K562 (cell line): ENCODE results near the gene PLCD4. TPM values are rescaled to one million over a fixed set of nuclear protein-coding genes. Genes with fewer than 3 reads are reported as not detected.

Experiments
- ATAC-seq: fragments of 200-7000 bp; cut with Tn5 transposase; 3 replicates; pipeline ENCODE4 v1.9.1; 2020; ENCODE audit warnings: moderate library complexity
- BruUV-seq: library from RNA; stranded (reverse); fragments of 400-500 nt; replicated peaks from 2 replicates; lab custom pipeline; 2021; lab: Mats Ljungman, UMichigan
- CTCF ChIA-PET: fragments of 300-600 bp; formaldehyde crosslinking; extraction: SDS; loops from one replicate; lab custom pipeline; 2021; ENCODE audit warnings: low intra/inter-chr PET ratio; lab: Yijun Ruan, JAX
- POLR2A ChIA-PET: fragments of 300-600, 350-650 bp; sonication (Branson Sonifier 250); formaldehyde crosslinking; extraction: SDS; loops from one replicate; lab custom pipeline; 2021; ENCODE audit warnings: antibody characterized with exemption, inconsistent platforms; lab: Yijun Ruan, JAX
- DNase-seq, 4 experiments: peaks; one replicate each; pipeline versions ENCODE4 v3.0.0 to v3.0.0-alpha.2; 2011 to 2018; ENCODE audit warnings: low spot score in 3 of 4, mixed read lengths in 3 of 4; ENCODE audit errors: extremely low read depth in 1 of 4
- FAIRE-seq: peaks from 2 replicates; lab custom pipeline; 2011; peaks lifted over from hg19 to GRCh38; lab: Jason Lieb, UNC
- H2AFZ ChIP-seq: 2 replicates; pipeline ENCODE4 v1.6.0; 2011; ENCODE audit warnings: low read depth, low read length, control low read depth, inconsistent platforms
- H3K27ac ChIP-seq: fragments of 200-600 bp; 3 replicates; pipeline ENCODE4 v1.8.0; 2011; ENCODE audit warnings: low read depth, mild to moderate bottlenecking, control low read depth, inconsistent platforms, low read length, moderate library complexity, mixed read lengths; ENCODE audit errors: extremely low read depth
- H3K27me3 ChIP-seq, 2 experiments: fragments of 300-600 bp in 1 of 2; 2 replicates in 1 of 2; 3 replicates in 1 of 2; pipeline versions ENCODE4 v1.6.0 to v1.8.0; 2011; ENCODE audit warnings: inconsistent platforms in 2 of 2, low read length in 2 of 2, mild to moderate bottlenecking in 1 of 2, mixed read lengths in 1 of 2, moderate library complexity in 1 of 2; ENCODE audit not compliant: control insufficient read depth in 2 of 2, insufficient read depth in 2 of 2
- H3K36me3 ChIP-seq: fragments of 300-600 bp; 3 replicates; pipeline ENCODE4 v1.8.0; 2011; ENCODE audit warnings: mild to moderate bottlenecking, low read length, inconsistent platforms; ENCODE audit not compliant: control insufficient read depth, insufficient read depth
- H3K4me1 ChIP-seq, 2 experiments: fragments of 200-600 bp in 1 of 2; replicated peaks in 1 of 2; 2 replicates in 1 of 2; 3 replicates in 1 of 2; pipeline versions ENCODE4 v1.5.1 to v1.8.0; 2011; ENCODE audit warnings: inconsistent platforms in 2 of 2, low read length in 2 of 2, mild to moderate bottlenecking in 1 of 2, mixed read lengths in 1 of 2, moderate library complexity in 1 of 2; ENCODE audit not compliant: control insufficient read depth in 2 of 2, insufficient read depth in 2 of 2
- H3K4me2 ChIP-seq: 2 replicates; pipeline ENCODE4 v1.6.1; 2011; ENCODE audit warnings: low read length, control low read depth, inconsistent platforms, mixed read lengths; ENCODE audit not compliant: insufficient read depth
- H3K4me3 ChIP-seq: fragments of 200-600 bp; sonication (generic), shearing (Covaris generic); 2 replicates; pipeline ENCODE4 v1.5.1; 2016; ENCODE audit warnings: control low read depth, inconsistent platforms
- H3K79me2 ChIP-seq: fragments of 200-600 bp; 3 replicates; pipeline ENCODE4 v1.8.0; 2011; ENCODE audit warnings: low read length, inconsistent platforms; ENCODE audit not compliant: control insufficient read depth, insufficient read depth
- H3K9ac ChIP-seq, 2 experiments: 2 replicates each; pipeline versions ENCODE4 v1.6.0 to v1.6.1; 2011; ENCODE audit warnings: low read depth in 2 of 2, low read length in 2 of 2, control low read depth in 1 of 2, inconsistent platforms in 1 of 2, mild to moderate bottlenecking in 1 of 2, mixed read lengths in 1 of 2; ENCODE audit not compliant: insufficient read depth in 1 of 2
- H3K9me1 ChIP-seq: one replicate; pipeline ENCODE4 v1.6.0; 2011; ENCODE audit warnings: inconsistent platforms, mild to moderate bottlenecking, low read length, moderate library complexity; ENCODE audit not compliant: control insufficient read depth, insufficient read depth
- H3K9me3 ChIP-seq: replicated peaks from 2 replicates; pipeline ENCODE4 v1.5.1; 2011; ENCODE audit warnings: low read depth, low read length, inconsistent platforms; ENCODE audit not compliant: control insufficient read depth, insufficient read depth
- H4K20me1 ChIP-seq: replicated peaks from 2 replicates; pipeline ENCODE4 v1.6.1; 2011; ENCODE audit warnings: low read length, inconsistent platforms, mixed read lengths; ENCODE audit not compliant: control insufficient read depth, insufficient read depth
- CHD2 ChIP-seq: IDR thresholded peaks from 2 replicates; pipeline ENCODE4 v1.6.1; 2011; ENCODE audit warnings: low read depth, low read length
- ESRRB ChIP-seq: fragments of 250-450 bp; sonication (Bioruptor Pico); IDR thresholded peaks from 2 replicates; pipeline ENCODE4 v1.5.0; 2020; ENCODE audit warnings: mild to moderate bottlenecking, moderate library complexity, borderline replicate concordance
- HCFC1 ChIP-seq: IDR thresholded peaks from 2 replicates; pipeline ENCODE4 v1.6.1; 2012; ENCODE audit warnings: low read depth, low read length, improper control_type of control experiment
- JUNB ChIP-seq: fragments of 450-650 bp; formaldehyde crosslinking; conservative IDR thresholded peaks from 2 replicates; pipeline ENCODE4 v1.4.0; 2020; ENCODE audit warnings: mild to moderate bottlenecking
- OTX1 ChIP-seq: fragments of 450-650 bp; formaldehyde crosslinking; IDR thresholded peaks from 2 replicates; pipeline ENCODE4 v1.4.0; 2022; ENCODE audit warnings: mild to moderate bottlenecking
- RB1 ChIP-seq: fragments of 450-650 bp; IDR thresholded peaks from 2 replicates; pipeline ENCODE4 v1.6.1; 2017; ENCODE audit warnings: low read depth, mild to moderate bottlenecking
- YY1 ChIP-seq, 3 experiments: IDR thresholded peaks; 2 replicates each; pipeline ENCODE4 v1.6.1; 2011; ENCODE audit warnings: low read length in 2 of 3, mild to moderate bottlenecking in 2 of 3, moderate library complexity in 2 of 3, borderline replicate concordance in 1 of 3, control low read depth in 1 of 3, low read depth in 1 of 3; ENCODE audit not compliant: insufficient read depth in 3 of 3, insufficient replicate concordance in 2 of 3, control insufficient read depth in 1 of 3, insufficient read length in 1 of 3; ENCODE audit errors: extremely low read depth in 1 of 3
- ZFPM2 ChIP-seq: fragments of 250-450 bp; sonication (Bioruptor Pico); IDR thresholded peaks from 2 replicates; pipeline ENCODE4 v1.5.1; 2022; ENCODE audit warnings: mild to moderate bottlenecking
- ZNF134 ChIP-seq: fragments of 250-450 bp; sonication (Bioruptor Pico); conservative IDR thresholded peaks from 2 replicates; pipeline ENCODE4 v1.4.0; 2020
- ZNF140 ChIP-seq: fragments of 250-450 bp; sonication (Bioruptor Pico); IDR thresholded peaks from 2 replicates; pipeline ENCODE4 v1.8.0; 2021; ENCODE audit warnings: moderate library complexity, mild to moderate bottlenecking, inconsistent platforms
- ZNF217 ChIP-seq: sonication (generic); formaldehyde crosslinking; IDR thresholded peaks from 2 replicates; pipeline ENCODE4 v1.8.0; 2022; ENCODE audit warnings: mild to moderate bottlenecking, missing genetic modification reagents
- ZNF668 ChIP-seq: fragments of 250-450 bp; sonication (Bioruptor Pico); IDR thresholded peaks from 2 replicates; pipeline ENCODE4 v1.8.0; 2022; ENCODE audit warnings: mild to moderate bottlenecking, inconsistent platforms
- WGBS: fragments of 100-300 bp; shearing (Covaris generic); methylation state at CpG from one replicate; pipeline ENCODE4 v1.1.6; 2016; ENCODE audit warnings: low coverage, mixed read lengths; ENCODE audit not compliant: insufficient coverage; ENCODE audit errors: missing lambda C conversion rate; 5-methylcytosine and 5-hydroxymethylcytosine counted together
- in situ Hi-C: fragments of 300-500 bp; cut with MboI; formaldehyde crosslinking; loops from 4 replicates; pipeline ENCODE4 v1.15.0; 2018; ENCODE audit warnings: inconsistent platforms, mixed read lengths
- intact Hi-C: fragments of 100-400 bp; cut with micrococcal nuclease; formaldehyde crosslinking; loops from 2 replicates; pipeline ENCODE4 v1.14.2; 2022
- polyA plus RNA-seq, 8 experiments: library from polyadenylated mRNA; depleted of rRNA in 4 of 8; stranded (reverse) in 5 of 8; unstranded in 3 of 8; fragments of >200 nt; fragmentation: Nextera tagmentation in 2 of 8; fragmentation: Illumina TruSeq in 1 of 8; extraction: Ambion mirVana in 2 of 8; extraction: Trizol in 1 of 8; gene quantifications; 2 replicates each; pipeline versions ENCODE4 v1.2.1 to v1.2.3, GENCODE V29; 2011 to 2014; ENCODE audit warnings: inconsistent platforms in 1 of 8, missing spikeins in 1 of 8
- total RNA-seq, 7 experiments: library from RNA; depleted of rRNA in 6 of 7; stranded (reverse); fragments of >200 nt in 6 of 7; fragmentation: Illumina TruSeq in 2 of 7; extraction: Trizol in 2 of 7; gene quantifications; 2 replicates each; pipeline versions ENCODE4 v1.2.1 to v1.2.3, GENCODE V29; 2011 to 2021; ENCODE audit warnings: low replicate concordance in 1 of 7
- TF ChIP-seq, protein P1 (sequence below): sonication (generic); formaldehyde crosslinking; IDR thresholded peaks from 2 replicates; pipeline ENCODE4 v1.9.0; 2022; ENCODE audit warnings: mild to moderate bottlenecking, missing genetic modification reagents
- TF ChIP-seq, protein P2 (sequence below): sonication (generic); formaldehyde crosslinking; IDR thresholded peaks from 2 replicates; pipeline ENCODE4 v1.8.0; 2023; ENCODE audit warnings: missing genetic modification reagents, mild to moderate bottlenecking, borderline replicate concordance
- TF ChIP-seq, protein P3 (sequence below): fragments of 450-650 bp; IDR thresholded peaks from 2 replicates; pipeline ENCODE4 v1.6.1; 2016; ENCODE audit warnings: mild to moderate bottlenecking

PLCD4 gene
- total and polyA plus RNA-seq, 9 of the 15 experiments (the other 6 are each of a cell fraction or from before 2014, with no cell fraction given): 0.13 to 0.38 TPM; not detected in 7

DNA sequence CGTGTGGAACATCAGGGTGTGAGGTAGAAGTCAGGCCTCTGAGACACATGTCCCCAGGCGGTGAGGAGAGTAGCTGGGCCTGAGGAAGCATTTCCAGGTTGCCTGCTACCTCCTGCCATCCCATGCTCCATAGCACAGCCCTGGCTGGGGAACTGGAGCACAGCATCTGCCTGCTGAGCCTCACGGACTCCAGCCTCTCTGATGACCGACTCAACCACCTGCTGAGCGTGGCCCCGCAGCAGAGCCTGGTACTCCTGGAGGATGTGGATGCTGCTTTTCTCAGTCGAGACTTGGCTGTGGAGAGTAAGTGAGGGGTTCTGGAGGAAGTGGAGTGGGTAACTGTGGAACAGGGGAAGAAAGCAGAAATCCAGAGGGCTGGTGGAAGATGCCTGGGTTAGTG is 54.7 kb downstream of the PLCD4 start:
- no TSS peak for BruUV-seq
- H3K4me1 ChIP-seq: peaks cover 6 to 17% of the 10 kb centered on the region in 2 experiments; a peak in 3 of 5 replicates
- intact Hi-C loops (no loop called here), in situ Hi-C loops (no loop called here)
- H3K36me3 ChIP-seq: peaks cover 62% of the 10 kb centered on the region; the same call in 2 of the 3 replicates
- H3K4me3 ChIP-seq: no peak overlapping the region
- FAIRE-seq (no peak), DNase-seq (no peak), ATAC-seq (no peak)
- H3K9ac ChIP-seq: 0 out of 4 replicates have a peak overlapping the region, but pooled peaks of 1 of the 2 experiments have one; percentile 18
- ChIA-PET CTCF (no interaction called here), POLR2A (no interaction called here)
- H3K79me2 ChIP-seq: peaks cover 32% of the 10 kb centered on the region
- no peak overlapping the region for H3K27ac ChIP-seq
- H3K4me2 ChIP-seq: no peak overlapping the region
- H3K9me3 ChIP-seq: no peaks in the 10 kb centered on the region
- no peaks in the 10 kb centered on the region for H3K27me3 ChIP-seq
- H2AFZ ChIP-seq: no peak overlapping the region
- H4K20me1 ChIP-seq: no peaks in the 10 kb centered on the region
- 92% methylated on average over 7 of the region's 7 CpGs for WGBS
- H3K9me1 ChIP-seq: peaks cover 7% of the 10 kb centered on the region
- TF ChIP-seq OTX1 (CRISPR knock-in tag) (no peak), HCFC1 (no peak), ZNF134 (CRISPR knock-in tag) (no peak), RB1 (no peak), CHD2 (no peak), YY1 (IDR thresholded peaks at IDR 0.05; ENCODE audit: borderline replicate concordance in 1 of 3, control insufficient read depth in 1 of 3, extremely low read depth in 1 of 3, insufficient read depth in 3 of 3, insufficient read length in 1 of 3, insufficient replicate concordance in 2 of 3, low read depth in 1 of 3, low read length in 2 of 3) (no peak), JUNB (CRISPR knock-in tag) (no peak), ZFPM2 (no peak), ZNF217 (CRISPR knock-in tag) (no peak), ESRRB (CRISPR knock-in tag) (no peak), ZNF668 (CRISPR knock-in tag) (no peak), ZNF140 (CRISPR knock-in tag) (no peak)
- TF ChIP-seq, protein P1, sequence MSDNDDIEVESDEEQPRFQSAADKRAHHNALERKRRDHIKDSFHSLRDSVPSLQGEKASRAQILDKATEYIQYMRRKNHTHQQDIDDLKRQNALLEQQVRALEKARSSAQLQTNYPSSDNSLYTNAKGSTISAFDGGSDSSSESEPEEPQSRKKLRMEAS: no peak
- TF ChIP-seq, protein P2, sequence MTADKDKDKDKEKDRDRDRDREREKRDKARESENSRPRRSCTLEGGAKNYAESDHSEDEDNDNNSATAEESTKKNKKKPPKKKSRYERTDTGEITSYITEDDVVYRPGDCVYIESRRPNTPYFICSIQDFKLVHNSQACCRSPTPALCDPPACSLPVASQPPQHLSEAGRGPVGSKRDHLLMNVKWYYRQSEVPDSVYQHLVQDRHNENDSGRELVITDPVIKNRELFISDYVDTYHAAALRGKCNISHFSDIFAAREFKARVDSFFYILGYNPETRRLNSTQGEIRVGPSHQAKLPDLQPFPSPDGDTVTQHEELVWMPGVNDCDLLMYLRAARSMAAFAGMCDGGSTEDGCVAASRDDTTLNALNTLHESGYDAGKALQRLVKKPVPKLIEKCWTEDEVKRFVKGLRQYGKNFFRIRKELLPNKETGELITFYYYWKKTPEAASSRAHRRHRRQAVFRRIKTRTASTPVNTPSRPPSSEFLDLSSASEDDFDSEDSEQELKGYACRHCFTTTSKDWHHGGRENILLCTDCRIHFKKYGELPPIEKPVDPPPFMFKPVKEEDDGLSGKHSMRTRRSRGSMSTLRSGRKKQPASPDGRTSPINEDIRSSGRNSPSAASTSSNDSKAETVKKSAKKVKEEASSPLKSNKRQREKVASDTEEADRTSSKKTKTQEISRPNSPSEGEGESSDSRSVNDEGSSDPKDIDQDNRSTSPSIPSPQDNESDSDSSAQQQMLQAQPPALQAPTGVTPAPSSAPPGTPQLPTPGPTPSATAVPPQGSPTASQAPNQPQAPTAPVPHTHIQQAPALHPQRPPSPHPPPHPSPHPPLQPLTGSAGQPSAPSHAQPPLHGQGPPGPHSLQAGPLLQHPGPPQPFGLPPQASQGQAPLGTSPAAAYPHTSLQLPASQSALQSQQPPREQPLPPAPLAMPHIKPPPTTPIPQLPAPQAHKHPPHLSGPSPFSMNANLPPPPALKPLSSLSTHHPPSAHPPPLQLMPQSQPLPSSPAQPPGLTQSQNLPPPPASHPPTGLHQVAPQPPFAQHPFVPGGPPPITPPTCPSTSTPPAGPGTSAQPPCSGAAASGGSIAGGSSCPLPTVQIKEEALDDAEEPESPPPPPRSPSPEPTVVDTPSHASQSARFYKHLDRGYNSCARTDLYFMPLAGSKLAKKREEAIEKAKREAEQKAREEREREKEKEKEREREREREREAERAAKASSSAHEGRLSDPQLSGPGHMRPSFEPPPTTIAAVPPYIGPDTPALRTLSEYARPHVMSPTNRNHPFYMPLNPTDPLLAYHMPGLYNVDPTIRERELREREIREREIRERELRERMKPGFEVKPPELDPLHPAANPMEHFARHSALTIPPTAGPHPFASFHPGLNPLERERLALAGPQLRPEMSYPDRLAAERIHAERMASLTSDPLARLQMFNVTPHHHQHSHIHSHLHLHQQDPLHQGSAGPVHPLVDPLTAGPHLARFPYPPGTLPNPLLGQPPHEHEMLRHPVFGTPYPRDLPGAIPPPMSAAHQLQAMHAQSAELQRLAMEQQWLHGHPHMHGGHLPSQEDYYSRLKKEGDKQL (CRISPR knock-in tag): no peak
- TF ChIP-seq, protein P3, sequence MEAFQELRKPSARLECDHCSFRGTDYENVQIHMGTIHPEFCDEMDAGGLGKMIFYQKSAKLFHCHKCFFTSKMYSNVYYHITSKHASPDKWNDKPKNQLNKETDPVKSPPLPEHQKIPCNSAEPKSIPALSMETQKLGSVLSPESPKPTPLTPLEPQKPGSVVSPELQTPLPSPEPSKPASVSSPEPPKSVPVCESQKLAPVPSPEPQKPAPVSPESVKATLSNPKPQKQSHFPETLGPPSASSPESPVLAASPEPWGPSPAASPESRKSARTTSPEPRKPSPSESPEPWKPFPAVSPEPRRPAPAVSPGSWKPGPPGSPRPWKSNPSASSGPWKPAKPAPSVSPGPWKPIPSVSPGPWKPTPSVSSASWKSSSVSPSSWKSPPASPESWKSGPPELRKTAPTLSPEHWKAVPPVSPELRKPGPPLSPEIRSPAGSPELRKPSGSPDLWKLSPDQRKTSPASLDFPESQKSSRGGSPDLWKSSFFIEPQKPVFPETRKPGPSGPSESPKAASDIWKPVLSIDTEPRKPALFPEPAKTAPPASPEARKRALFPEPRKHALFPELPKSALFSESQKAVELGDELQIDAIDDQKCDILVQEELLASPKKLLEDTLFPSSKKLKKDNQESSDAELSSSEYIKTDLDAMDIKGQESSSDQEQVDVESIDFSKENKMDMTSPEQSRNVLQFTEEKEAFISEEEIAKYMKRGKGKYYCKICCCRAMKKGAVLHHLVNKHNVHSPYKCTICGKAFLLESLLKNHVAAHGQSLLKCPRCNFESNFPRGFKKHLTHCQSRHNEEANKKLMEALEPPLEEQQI: no peak
